CD4-positive, alpha-beta T cell (primary cell): ENCODE measurements around the gene DEXI. TPM values are rescaled to one million over a fixed set of nuclear protein-coding genes. Genes with fewer than 3 reads are reported as not detected.
A peak's percentile ranks its signal among the peaks of the same experiment; 100 is the strongest.

Source experiments
- ATAC-seq: fragments of 200-7000 bp; cut with Tn5 transposase; one replicate; pipeline ENCODE4 v1.10.0; 2022; ENCODE audit warnings: mild to moderate bottlenecking; ENCODE audit not compliant: poor library complexity
- CTCF ChIA-PET: fragments of 350-600 bp; sonication (Branson Sonifier 250); formaldehyde crosslinking; loops from one replicate; lab custom pipeline; 2021; ENCODE audit warnings: antibody characterized with exemption, inconsistent platforms; lab: Charles Lee
- POLR2A ChIA-PET: fragments of 350-600 bp; sonication (Branson Sonifier 250); formaldehyde crosslinking; loops from one replicate; lab custom pipeline; 2021; ENCODE audit warnings: antibody characterized with exemption, inconsistent platforms; lab: Charles Lee
- DNase-seq, 14 experiments: peaks; one replicate each; pipeline ENCODE4 v3.0.0-alpha.2; 2013 to 2020; ENCODE audit warnings: mixed read lengths in 2 of 14
- H3K27ac ChIP-seq, 2 donors: one replicate each; pipeline versions ENCODE4 v1.5.1 to v1.7.0; 2013; ENCODE audit warnings: low read length in 2 of 2, low read depth in 1 of 2, mild to moderate bottlenecking in 1 of 2
- H3K27me3 ChIP-seq, 2 experiments: 1 replicate in 1 of 2; 2 replicates in 1 of 2; pipeline versions ENCODE4 v1.6.1 to v1.7.0; 2013; ENCODE audit warnings: low read length in 2 of 2, control low read depth in 1 of 2, mild to moderate bottlenecking in 1 of 2, moderate library complexity in 1 of 2; ENCODE audit not compliant: insufficient read depth in 2 of 2, control insufficient read depth in 1 of 2
- H3K36me3 ChIP-seq: one replicate; pipeline ENCODE4 v1.6.1; 2013; ENCODE audit warnings: low read length, control low read depth; ENCODE audit not compliant: insufficient read depth
- H3K4me1 ChIP-seq: one replicate; pipeline ENCODE4 v1.6.1; 2013; ENCODE audit warnings: low read length, control low read depth; ENCODE audit not compliant: insufficient read depth
- H3K4me3 ChIP-seq: one replicate; pipeline ENCODE4 v1.5.1; 2013; ENCODE audit warnings: mild to moderate bottlenecking, low read length, moderate library complexity
- H3K9me3 ChIP-seq, 2 experiments: 1 replicate in 1 of 2; 2 replicates in 1 of 2; pipeline versions ENCODE4 v1.6.1 to v1.7.0; 2013; ENCODE audit warnings: low read length in 2 of 2, mild to moderate bottlenecking in 2 of 2, control low read depth in 1 of 2, moderate library complexity in 1 of 2; ENCODE audit not compliant: control insufficient read depth in 1 of 2, insufficient read depth in 1 of 2
- H3K27ac Mint-ChIP-seq: one replicate; pipeline ENCODE4 v1.8.0; 2020; ENCODE audit warnings: mixed read lengths
- H3K27me3 Mint-ChIP-seq: one replicate; pipeline ENCODE4 v1.8.0; 2021; ENCODE audit warnings: mixed read lengths
- H3K36me3 Mint-ChIP-seq: one replicate; pipeline ENCODE4 v1.8.0; 2021; ENCODE audit warnings: low read depth, mixed read lengths
- H3K4me1 Mint-ChIP-seq: one replicate; pipeline ENCODE4 v1.8.0; 2021; ENCODE audit warnings: low read depth, mixed read lengths
- H3K4me3 Mint-ChIP-seq: one replicate; pipeline ENCODE4 v1.8.0; 2020; ENCODE audit warnings: mild to moderate bottlenecking, mixed read lengths
- H3K9me3 Mint-ChIP-seq: one replicate; pipeline ENCODE4 v1.8.0; 2020; ENCODE audit warnings: mixed read lengths
- CTCF ChIP-seq: fragments of 200-600 bp; IDR thresholded peaks from one replicate; pipeline ENCODE4 v1.8.0; 2022; ENCODE audit warnings: antibody characterized with exemption, mild to moderate bottlenecking
- intact Hi-C, 2 experiments: fragments of 100-400 bp; cut with DNase I in 1 of 2; cut with micrococcal nuclease in 1 of 2; formaldehyde crosslinking; loops; one replicate each; pipeline versions ENCODE4 v1.15.1 to v1.9.0; 2023 to 2025; cut with DNase I, micrococcal nuclease
- total RNA-seq, 174 experiments: library from RNA in 2 of 174; stranded (reverse) in 2 of 174; gene quantifications; one replicate each; pipeline ENCODE4 v1.2.3 and lab custom pipeline; 2021 to 2026

DEXI gene
- total RNA-seq, 2 experiments from 2014 or later = 5.8 to 7.2 TPM

GRCh38 chr16:10896165-10896564, 46.1 kb downstream of the DEXI start:
- Mint-ChIP-seq H3K27me3 (peaks cover 13% of the 10 kb centered on the region), H3K4me3 (no peak overlapping the region), H3K27ac (no peak overlapping the region), H3K9me3 (no peaks in the 10 kb centered on the region), H3K36me3 (no peaks in the 10 kb centered on the region), H3K4me1 (no peaks in the 10 kb centered on the region)
- no peak for TF ChIP-seq CTCF
- Histone ChIP-seq H3K4me1 (no peaks in the 10 kb centered on the region), H3K36me3 (no peaks in the 10 kb centered on the region), H3K27me3 (no peaks in the 10 kb centered on the region), H3K9me3 (no peaks in the 10 kb centered on the region), H3K27ac (no peak overlapping the region), H3K4me3 (no peak overlapping the region)
- ATAC-seq (no peak), DNase-seq (no peak)
- intact Hi-C loops = no loop called here
- CTCF ChIA-PET = no interaction called here
- POLR2A ChIA-PET = no interaction called here

- POLR2A ChIA-PET = no interaction called here
- no peaks in the 10 kb centered on the region for H3K27me3 ChIP-seq
- intact Hi-C loops = no loop called here
- CTCF ChIA-PET = no interaction called here
- H3K4me3 ChIP-seq = no peak overlapping the region
- no peak overlapping the region for H3K27ac Mint-ChIP-seq
- H3K9me3 ChIP-seq = no peaks in the 10 kb centered on the region
- H3K27ac ChIP-seq = no peak overlapping the region
- ATAC-seq (no peak), DNase-seq (peak in 9 of 14 experiments; percentile 11 to 51 (median 23))
- H3K4me1 ChIP-seq = no peaks in the 10 kb centered on the region
- H3K36me3 ChIP-seq = no peaks in the 10 kb centered on the region
- H3K9me3 Mint-ChIP-seq = no peaks in the 10 kb centered on the region
- H3K4me3 Mint-ChIP-seq = no peak overlapping the region
- H3K36me3 Mint-ChIP-seq = no peaks in the 10 kb centered on the region
- TF ChIP-seq CTCF = no peak
- no peaks in the 10 kb centered on the region for H3K4me1 Mint-ChIP-seq
- peaks cover 20% of the 10 kb centered on the region for H3K27me3 Mint-ChIP-seq
Observed at GRCh38 chr16:10895053-10895946, 47.0 kb downstream of the DEXI start.

- Histone ChIP-seq H3K27ac (no peak overlapping the region), H3K9me3 (no peaks in the 10 kb centered on the region), H3K4me1 (no peaks in the 10 kb centered on the region), H3K4me3 (no peak overlapping the region), H3K27me3 (no peaks in the 10 kb centered on the region), H3K36me3 (no peaks in the 10 kb centered on the region)
- Mint-ChIP-seq H3K4me1 (no peaks in the 10 kb centered on the region), H3K4me3 (no peak overlapping the region), H3K36me3 (no peaks in the 10 kb centered on the region), H3K27ac (no peak overlapping the region), H3K27me3 (peaks cover 39% of the 10 kb centered on the region), H3K9me3 (no peaks in the 10 kb centered on the region)
- TF ChIP-seq CTCF = no peak
- DNase-seq = no peak
- intact Hi-C loops = no loop called here
- ChIA-PET CTCF (no interaction called here), POLR2A (no interaction called here)
- no peak for ATAC-seq
Observed at GRCh38 chr16:10892782-10893318, 49.4 kb downstream of the DEXI start.
